Measurements from ENCODE around the gene WWOX.
A peak's percentile ranks its signal among the peaks of the same experiment; 100 is the strongest.

WWOX gene

DNA sequence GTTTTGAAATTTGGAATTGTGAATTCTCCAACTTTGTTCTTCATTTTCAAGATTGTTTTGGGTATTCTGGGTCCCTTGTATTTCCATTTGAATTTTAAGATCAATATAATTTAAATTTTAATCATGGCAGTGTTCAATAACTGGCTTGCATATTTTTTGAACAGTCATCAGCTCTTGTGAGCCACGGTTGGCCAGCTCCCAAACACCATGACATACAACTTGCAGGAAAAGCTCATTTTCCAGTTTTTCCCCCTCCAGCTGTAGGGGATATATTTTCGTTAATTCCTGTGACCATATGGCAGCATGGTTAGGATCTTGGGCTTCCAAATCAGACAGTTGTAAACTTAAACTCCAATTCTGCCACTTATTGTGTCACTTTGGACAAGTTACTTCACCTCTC is 690.1 kb downstream of the WWOX start:
- DNase-seq: no peak

DNA sequence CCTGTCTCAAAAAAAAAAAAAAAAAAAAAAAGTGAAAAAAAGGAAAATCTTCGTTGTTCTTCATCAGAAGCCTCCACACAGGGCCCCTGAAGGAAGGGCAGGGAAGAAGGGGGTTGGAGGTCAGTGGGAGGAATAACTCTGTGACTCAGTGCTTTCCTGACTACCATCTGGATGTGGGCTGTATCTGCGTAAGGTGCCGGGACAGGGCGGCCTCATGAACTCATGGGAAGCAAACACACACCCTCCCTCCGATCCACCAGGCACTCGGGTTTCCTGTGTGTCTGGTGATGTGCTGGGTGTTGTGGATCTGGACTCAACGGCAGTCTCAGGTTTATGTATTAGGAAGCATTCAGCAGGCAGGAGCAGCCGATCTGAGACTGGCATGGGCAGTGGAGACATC is 691.6 kb downstream of the WWOX start:
- peak; percentile 27 for DNase-seq

DNA sequence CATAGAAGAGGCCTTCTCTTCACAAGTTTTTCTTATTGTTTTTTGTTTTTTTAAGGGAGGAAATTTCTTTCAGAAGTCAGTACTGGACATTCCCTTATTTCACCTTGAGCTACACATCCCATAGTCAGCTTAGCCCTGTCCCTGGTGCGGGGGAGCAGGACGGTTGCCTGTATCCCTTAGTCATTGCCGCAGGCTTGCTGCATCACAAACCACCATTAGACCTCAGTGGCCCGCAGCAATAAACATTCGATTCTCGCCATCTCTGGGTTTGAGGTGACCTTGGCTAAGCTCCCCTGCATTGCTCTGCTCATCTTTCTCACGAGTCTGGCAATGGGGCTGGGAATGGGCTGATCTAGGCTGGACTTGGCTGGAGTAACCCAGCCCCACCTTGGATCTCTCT is 692.5 kb downstream of the WWOX start:
- no peak for DNase-seq

DNA sequence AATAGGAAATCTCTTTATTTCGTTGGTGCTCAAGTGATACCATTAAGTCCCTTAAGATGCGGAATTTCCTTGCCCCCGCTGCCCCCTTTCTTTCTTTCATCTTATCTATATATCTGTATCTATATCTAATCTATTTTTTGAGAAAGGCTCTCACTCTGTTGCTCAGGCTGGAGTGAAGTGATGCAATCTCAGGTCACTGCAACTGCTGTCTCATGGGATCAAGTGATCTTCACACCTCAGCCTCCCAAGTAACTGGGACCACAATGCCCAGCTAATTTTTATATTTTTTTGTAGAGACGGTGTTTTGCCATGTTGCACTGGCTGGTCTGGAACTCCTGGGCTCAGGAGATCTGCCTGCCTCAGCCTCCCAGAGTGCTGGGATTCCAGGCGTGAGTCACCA is 693.5 kb downstream of the WWOX start:
- DNase-seq: no peak

DNA sequence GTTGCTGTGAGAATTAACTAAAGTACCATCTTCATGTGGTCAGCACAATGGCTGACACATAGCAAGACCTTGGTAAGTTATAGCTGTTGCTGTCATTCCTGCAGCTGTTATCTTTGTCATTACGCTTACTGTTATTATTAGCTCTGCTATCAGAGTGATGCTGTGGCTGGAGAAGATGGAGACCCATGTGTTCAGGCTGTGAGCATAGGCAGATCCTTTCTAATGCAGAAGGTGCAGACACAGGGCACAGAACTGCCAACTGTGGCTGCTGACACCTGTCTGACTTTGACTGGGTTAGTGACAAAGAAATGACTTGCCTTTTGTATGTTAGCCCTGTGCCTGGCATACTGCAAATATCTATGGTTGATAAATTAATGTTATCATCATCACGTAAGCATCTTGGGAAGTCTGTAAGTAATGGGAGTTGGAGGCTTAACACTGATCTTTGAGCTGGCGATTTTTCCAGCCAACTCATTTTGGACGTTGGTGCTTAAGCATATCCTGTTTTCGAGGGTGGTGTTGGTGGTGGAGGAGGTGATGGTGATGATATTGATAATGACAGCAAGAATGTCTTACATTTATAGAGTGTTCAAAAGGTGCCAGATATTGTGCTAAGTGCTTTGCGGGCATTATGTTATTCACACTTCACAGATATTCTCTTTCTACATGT is 695.3 kb downstream of the WWOX start:
- DNase-seq: peak; percentile 70

DNA sequence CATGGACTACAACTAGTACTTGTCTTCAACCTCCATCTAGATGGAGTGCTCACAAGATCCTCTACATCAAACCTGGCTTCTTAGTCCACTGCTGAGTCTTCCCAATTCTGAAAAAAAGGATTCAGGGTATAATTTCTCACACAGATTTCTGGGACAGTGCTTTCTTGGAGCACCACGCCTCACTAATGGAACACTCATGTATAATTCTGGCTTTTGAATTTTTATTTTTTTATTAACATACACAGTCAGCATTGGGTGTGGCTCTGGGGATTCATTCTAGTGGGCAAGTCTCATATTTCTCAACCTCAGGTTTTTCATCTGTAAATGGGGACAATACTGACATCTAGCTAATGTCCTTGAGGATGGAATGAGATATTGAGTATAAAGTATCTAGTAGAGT is 696.0 kb downstream of the WWOX start:
- no peak for DNase-seq

DNA sequence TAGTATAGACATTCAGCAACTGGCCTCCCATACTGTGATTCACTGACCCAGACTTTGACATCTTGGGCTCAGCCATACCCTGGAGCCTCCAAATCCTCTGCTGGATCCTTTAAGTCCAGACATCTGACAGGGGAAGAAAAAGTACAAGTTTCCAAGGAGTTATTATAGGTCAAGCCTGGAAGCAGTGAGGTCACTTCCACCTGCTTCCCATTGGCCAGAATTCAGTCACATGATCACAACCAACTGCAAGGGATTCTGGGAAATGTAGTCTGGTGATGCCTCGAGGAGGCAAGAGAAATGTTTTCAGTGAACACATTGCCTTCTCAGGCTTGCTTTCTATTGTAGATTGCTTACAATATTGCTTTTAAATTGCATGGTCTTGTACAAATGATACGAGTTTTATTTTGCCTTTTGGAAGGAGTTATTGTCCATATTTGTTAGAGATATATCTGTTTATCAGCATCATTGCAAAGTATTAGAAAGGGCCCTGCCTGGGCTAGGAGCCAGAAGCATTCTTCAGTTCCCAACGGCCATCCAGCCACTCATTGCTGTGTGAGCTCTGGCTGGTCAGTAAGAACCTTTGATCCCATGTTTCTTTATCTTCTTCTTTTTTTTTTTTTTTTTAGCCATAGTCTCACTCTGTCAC is 696.9 kb downstream of the WWOX start:
- peak; percentile 83 for DNase-seq

DNA sequence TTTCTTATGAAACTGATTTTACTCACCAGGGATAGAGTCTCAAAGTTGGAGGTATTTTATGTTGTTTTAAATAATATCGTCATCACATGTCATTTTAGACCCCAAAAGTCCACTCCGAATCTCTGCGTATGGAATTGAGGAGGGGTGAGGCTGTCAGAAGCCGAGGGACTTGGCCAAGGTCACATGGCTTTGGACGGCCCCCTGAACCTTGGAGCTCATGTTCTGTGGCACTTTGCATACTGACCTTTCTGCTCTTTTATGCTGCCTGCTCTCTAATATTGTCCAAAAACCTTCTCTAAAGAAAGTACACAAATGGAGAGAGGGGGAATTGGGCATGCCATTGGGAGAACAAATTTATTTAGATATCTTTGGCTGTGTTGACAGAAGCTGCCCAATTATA is 700.0 kb downstream of the WWOX start:
- no peak for DNase-seq

DNA sequence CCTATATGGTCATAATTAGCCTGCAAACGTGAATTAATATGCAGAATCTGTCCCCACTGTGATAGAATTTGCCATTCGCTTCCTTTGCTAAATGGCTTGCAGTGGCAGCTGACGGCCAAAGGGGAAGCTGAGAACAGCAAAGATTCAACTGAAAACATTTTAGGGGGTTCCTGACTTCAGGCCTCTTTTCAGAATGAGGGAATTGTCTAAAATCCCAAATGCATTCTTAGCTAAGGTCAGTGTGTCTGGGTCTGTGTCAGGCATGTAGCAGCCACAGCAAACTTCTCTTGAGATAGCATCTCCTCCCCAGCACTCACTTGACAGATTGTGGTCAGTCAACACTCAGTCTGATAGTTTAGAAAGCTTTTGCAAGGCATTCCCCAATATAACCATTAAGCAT is 701.1 kb downstream of the WWOX start:
- DNase-seq: peak; percentile 49

DNA sequence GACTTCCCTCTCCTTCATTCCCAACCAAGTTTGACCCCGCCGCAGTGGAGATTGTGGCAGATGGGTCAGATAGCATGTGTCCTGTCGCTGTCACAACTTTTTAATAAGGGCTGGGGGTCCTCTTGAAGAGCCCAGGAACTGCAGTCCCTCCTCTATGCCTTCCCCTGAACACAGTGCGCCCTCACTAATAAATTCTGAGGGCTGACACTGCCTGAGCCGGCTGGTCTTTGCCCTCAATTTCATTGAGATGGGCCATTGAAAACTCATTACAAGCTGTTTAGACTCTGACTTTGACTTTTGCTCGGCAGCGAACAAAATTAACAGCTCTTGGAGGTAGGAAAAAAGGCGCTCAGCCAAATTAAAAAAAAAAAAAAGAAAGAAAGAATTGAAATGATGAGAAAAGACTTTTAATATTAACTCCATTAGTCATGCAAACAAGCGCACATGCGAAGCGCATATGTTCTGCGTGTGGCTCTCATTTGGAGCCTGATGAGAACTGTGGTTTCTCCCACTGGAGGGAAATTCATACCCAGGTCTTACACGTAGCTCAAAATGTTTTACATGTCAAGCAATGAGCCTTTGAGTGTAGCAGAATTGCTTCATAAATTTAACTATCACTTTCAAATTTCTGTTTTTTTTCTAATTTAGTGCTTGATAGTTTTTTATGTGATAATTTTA is 704.7 kb downstream of the WWOX start:
- DNase-seq: no peak

DNA sequence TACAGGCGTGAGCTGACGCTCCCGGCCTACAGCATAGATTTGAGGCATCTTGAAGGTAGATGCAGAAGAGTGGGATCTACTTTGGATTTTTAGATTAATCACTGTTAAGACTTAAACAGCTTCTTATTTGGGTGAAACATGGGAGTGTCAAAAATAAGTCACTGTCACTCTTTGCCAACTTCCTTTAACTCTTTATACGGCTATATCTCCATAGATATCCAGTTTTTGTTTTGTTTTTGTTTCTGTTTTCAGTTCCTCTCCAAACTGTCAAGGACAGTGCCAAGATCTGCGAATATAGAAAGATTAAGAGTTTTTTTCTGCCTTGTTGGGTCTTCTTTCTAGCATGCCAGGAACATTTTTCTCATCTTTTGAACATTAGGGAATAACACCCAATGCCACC is 706.1 kb downstream of the WWOX start:
- DNase-seq: no peak

DNA sequence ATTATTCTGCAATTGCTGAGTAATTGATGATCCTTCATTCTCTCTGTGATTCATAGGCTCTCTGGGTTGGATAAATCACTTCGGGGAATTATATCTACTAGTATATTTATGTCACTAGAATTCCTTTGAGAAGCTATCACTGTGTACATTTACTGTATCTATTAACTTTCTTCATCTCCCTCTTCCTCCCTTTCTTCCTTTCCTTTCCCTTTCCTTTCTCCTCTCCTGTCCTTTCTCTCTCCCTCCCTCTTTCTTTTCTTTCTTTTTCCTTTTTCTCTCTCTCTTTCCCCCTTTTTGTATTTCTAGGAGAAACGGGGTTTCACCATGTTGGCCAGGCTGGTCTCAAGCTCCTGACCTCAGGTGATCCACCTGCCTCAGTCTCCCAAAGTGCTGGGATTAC is 711.8 kb downstream of the WWOX start:
- no peak for DNase-seq

DNA sequence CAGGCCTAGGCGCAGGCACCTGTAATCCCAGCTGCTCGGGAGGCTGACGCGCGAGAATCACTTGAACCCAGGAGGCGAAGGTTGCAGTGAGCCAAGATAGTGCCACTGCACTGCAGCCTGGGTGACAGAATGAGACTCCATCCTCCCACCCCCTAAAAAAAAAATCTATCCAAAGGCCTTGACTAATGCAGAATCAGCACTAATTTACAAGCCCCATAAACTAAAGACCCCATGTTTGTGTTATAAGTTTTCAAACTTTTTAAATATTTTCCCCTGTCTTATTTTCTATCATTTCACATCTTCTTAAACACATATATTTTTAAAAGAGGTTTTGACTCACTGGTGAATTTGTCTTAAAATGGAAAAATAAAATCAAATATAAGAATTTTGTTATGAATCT is 713.1 kb downstream of the WWOX start:
- DNase-seq: no peak

DNA sequence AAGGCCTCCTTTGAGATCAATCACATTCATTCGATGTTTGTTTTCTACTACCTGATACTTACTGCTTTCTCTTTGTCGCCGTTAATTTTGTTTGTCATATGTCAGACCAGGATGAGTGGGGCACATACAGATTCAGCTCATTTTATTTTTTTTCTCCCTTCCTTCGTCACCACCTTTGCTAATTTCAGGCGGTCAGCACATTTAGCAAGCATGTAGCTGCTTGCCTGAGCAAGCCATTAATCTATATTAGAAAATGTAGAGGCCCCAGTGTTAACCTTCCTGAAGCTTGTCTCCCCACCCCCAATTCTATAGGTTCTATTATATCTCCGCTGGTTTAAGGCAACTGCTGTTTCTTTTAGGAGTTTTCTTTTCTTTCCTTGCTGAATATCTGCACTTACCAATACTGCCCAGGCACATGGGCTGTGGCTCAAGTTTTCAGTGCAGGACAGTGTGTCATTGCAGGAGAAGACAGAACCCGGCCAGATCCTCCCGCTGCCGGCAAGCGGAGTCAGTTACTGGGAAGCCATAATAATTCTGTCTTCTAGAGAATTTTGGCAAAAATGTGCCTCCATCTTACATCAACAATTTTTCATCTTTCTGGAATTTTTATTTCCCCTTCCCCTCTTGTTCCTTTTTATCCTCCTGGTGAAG is 714.3 kb downstream of the WWOX start:
- DNase-seq: no peak

DNA sequence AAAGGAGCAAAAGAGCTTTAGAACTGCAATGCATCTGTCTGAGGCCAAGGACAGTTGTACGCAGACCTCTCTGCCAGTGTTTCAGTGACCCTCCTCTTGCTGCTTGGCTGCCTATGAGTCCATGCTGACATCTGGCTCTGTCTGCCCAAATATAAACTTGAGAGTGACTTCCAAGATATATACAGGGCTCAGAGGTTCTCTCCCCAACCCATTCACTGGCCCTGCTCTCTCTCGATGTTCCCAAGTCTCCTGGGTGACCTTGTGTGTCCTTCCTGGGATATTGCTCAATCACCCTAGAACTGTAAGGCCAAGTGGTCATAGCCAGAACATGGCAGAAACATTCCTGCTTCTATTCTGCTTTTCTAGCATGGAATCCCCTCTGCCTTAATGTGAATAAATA is 716.3 kb downstream of the WWOX start:
- no peak for DNase-seq

DNA sequence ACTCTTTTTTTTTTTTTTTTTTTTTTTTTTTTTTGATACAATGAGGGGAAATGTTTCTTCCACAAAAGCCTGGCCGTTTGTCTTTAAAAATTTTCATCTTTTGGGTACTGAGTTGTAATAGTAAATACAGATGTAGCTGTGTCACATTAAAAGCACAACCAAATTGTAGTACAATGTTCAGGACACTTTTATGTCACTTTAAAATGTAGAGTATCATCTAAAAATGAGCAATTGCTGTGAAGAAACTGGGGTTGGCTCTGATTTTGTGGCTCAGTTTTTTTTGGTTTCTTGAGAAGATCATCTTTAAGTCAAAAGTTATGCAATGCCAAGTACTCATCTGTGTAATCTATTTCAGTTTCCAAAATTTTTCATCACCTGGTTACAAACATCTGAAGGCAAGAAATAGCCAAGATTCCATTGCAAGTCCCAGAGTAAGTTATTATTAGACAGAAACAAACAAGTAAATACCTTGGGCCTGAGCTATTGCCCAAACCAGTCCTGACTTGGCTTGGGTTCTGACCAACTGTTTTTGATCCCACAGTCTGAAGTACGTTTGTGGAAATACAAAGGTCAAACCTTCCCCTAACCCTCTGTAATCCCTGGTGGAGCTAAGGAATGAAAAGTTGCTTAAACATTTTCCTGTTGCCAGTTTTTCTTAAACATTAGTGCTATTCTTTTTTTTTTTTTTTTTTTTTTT is 717.2 kb downstream of the WWOX start:
- DNase-seq: no peak

DNA sequence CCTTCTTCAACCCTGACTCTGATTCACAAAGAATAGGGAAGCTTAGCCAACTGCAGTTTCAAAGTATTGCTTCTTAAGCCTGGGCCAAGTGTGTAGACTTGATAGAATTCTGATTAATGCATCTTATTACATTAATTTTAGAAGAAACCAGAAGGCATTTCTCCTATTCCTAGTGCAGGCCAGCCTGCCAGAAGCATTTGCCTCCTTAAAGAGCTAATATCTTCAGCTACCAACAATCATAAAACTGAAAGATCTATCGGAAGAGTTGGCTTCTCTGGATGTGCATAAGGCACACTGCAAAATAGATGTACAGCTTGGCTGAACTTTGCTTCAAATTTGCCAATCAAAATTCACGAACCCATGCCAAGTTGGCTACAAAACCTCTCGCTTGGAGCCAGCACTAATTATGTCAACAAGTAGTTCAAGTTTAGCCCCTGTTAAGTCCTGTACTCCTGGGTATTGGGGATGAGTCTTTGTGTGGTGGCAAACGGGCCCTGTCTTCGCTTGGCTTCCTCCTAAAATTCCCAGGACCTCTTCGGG is 717.8 kb downstream of the WWOX start:
- DNase-seq: no peak

DNA sequence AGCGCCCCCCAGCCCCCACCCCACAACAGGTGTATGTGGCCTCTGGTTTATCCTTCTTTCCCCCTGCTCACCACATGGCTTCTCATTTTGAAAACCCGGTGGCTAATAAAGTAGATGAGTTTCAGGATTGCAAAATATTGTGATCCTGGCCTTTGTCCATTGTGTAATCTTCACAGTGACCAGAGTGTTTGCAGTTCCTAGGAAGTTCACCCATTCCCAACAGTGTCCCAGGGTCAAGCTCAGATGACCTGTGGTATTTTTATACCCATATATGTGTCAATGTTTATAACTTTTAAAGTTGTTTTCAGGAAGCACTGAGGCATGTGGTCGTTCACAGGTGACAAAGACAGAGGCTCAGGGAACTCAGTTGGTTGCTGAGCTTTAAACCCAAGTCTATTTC is 721.9 kb downstream of the WWOX start:
- DNase-seq: no peak

DNA sequence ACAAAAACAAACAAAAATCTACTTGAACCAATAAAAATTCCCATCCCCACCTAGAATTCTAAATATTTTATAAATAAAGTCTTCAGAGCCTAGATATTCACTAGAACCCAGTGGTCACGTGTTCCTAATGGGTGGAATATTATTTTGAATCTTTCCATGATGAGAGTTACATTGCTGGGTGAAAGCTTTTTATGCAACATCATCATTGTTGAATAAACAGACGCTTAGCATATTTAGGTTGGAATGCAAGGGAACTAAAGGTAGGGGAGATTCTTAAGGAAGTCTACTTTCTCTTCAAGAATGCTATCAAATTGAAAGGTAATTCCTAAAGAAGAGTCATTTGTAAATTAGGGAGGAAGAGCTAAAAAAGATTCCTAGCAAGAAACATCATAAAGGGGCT is 723.1 kb downstream of the WWOX start:
- no peak for DNase-seq

DNA sequence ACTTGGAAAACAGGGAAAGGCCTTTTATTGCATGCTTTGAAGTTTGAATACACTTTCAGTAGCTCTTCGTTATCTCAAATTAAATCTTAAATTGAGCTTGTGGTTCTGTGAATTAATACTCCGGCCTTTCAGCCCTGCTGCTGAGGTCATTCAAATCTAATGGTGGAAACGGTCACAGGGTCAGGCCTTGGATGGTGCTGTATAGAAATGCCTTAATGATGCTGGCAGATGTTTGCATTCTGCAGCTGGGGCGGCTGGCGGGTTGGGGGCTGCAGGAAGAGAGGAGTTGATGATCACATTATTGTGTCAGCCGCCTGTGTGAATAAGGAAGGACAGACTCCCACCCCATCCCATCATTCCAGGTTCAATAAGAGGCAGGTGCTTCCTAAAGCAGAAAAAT is 723.6 kb downstream of the WWOX start:
- DNase-seq: no peak

DNA sequence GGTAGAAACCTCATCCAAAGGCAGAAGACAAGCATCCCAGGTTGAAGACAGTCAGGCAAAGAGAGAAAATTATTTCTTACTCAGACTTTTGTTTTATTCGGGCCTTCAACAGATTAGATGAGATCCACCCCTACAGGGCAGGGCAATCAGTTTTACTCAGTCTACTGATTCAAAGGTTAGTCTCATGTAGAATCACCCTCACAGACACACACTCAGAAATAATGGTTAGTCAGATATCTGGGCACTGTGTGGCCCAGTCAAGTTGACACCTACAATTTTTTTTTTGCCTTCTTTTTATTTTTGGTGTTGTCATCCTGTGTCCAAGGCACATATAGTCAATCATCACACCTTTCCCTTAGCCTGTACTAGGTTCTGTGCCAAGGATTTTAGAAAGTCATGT is 729.8 kb downstream of the WWOX start:
- DNase-seq: no peak

DNA sequence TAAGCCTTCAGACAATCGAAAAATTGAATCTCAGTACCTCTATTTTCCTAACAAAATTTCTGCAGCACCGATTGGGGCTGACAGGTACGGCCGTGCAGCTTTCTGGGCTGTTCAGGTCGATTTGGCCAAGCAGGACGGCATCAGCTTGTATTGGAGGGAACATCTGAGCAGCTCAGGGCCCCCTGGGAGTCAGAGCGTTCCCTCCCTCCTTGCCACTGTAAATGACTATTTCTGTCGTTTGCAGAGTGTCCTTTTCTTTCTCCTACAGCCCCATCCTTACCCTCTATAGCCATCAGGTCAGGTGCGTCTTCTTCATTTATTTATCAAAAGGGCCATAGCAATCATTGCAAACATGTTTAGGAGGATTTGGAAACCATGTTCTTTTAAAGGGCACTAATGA is 731.1 kb downstream of the WWOX start:
- DNase-seq: no peak

DNA sequence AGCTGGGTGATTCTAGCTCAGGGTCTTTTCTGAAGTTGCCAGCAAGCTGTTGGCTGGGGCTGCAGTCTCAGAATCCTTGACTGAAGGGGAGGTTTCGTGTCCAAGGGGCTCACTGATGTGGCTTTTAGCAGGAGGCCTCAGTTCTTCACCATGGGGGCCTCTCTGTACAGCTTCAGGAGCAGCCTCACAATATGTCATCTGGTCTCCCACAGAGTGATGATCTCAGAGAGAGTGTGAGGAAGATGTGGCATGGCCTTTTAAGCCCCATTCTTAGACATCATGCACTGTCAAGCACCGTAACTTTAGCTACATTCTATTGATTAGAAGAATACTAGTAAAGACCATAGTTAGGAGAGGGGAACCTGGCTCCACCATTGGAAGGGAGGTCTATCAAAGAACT is 732.6 kb downstream of the WWOX start:
- DNase-seq: no peak

All from activated CD4-positive, alpha-beta T cell treated with anti-CD3 and anti-CD28 coated beads, Interleukin-2, Interleukin-6, amounts not matched to agents 100 ng/mL and 50 ng/mL, durations not matched to agents 16 hours and 8 hours (primary cell).